KOPT-K1 (cell line): ENCODE measurements around the gene ZNF669.
A peak's percentile ranks its signal among the peaks of the same experiment; 100 is the strongest.
"Not testable (repeated sequence)": the region's sequence is repeated elsewhere in the genome, so short reads cannot be mapped to it uniquely, and the experiment has no call there.

ENCODE experiments used
- H3K27ac ChIP-seq: fragments of 200-600 bp; sonication (generic); 2 replicates; pipeline ENCODE4 v1.5.1; 2016; ENCODE audit warnings: antibody characterized with exemption, mild to moderate bottlenecking, low read depth, low read length; ENCODE audit not compliant: poor library complexity, severe bottlenecking
- H3K36me3 ChIP-seq: fragments of 200-600 bp; sonication (generic); 2 replicates; pipeline ENCODE4 v1.5.1; 2017; ENCODE audit warnings: antibody characterized with exemption, mild to moderate bottlenecking, low read length, moderate library complexity; ENCODE audit not compliant: insufficient read depth
- H3K9me3 ChIP-seq: fragments of 200-600 bp; sonication (generic); 2 replicates; pipeline ENCODE4 v1.5.1; 2017; ENCODE audit warnings: antibody characterized with exemption, low read length, mild to moderate bottlenecking; ENCODE audit not compliant: insufficient read depth, poor library complexity, severe bottlenecking

Gene ZNF669

GRCh38 chr1:247103859-247104591 is at the start of gene ZNF669:
Gene ZNF669 (minus strand): TSS chr1:247104356. CDS start chr1:247104199, 157 bp downstream.
- H3K27ac ChIP-seq: peak within 1 kb of the TSS; percentile 95

DNA sequence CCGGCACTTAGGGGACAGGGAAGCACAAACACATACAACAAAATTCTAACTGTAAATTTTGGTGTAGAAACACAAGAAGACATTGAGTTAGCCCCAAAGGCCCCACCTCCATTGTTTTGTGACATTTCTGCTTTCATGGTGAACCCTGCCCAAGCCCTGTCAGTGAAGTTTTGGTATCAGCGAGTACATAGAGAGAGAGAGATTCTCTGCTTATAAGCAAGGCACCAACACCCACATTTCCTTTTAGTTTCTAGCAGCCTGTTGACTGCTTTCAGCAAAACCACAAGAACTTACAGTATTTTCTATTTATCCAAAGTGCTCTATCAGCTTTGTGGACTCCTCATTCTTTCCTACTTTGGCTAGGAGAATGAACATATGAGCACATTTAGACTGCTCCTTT is 43.6 kb upstream of the ZNF669 start:
- no peak overlapping the region for H3K27ac ChIP-seq
- H3K36me3 ChIP-seq: peaks cover 94% of the 10 kb centered on the region
- peaks cover 99% of the 10 kb centered on the region for H3K9me3 ChIP-seq

More at GRCh38 chr1:247103859-247104591, at the start of gene ZNF669:
- Histone ChIP-seq H3K9me3 (peaks cover 60% of the 10 kb centered on the region), H3K36me3 (peaks cover 36% of the 10 kb centered on the region)

GRCh38 chr1:247147120-247147519 is 43.0 kb upstream of the ZNF669 start:
- not testable (repeated sequence) for H3K27ac ChIP-seq
- peaks cover 91% of the 10 kb centered on the region for H3K36me3 ChIP-seq
- H3K9me3 ChIP-seq: peaks cover 98% of the 10 kb centered on the region

GRCh38 chr1:247146671-247147070 is 42.5 kb upstream of the ZNF669 start:
- H3K36me3 ChIP-seq: peaks cover 91% of the 10 kb centered on the region

DNA sequence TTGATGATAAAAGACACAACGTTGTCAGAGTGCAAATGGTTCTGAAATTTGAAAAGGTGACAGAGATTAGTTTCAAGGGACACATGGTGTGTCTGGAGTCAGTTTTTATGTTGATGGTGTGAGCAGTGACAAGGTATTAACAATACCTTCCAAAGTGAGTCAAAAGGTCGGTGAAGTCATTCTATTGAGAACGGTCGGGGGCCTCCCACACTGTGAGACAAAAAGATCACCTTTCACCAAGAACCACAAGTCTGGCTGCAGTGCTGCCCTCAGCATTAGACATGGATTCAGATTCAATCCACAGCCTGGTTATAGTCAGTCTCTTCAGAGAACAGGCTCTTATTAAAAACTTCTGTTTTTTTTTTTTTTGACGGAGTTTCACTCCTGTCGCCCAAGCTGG is 41.1 kb upstream of the ZNF669 start:
- H3K9me3 ChIP-seq: peaks cover 99% of the 10 kb centered on the region

More at GRCh38 chr1:247146671-247147070, 42.5 kb upstream of the ZNF669 start:
- H3K9me3 ChIP-seq: peaks cover 98% of the 10 kb centered on the region
- no peak overlapping the region for H3K27ac ChIP-seq

GRCh38 chr1:247139557-247139956 is 35.4 kb upstream of the ZNF669 start:
- peaks cover 97% of the 10 kb centered on the region for H3K9me3 ChIP-seq
- H3K36me3 ChIP-seq: peaks cover 48% of the 10 kb centered on the region
- not testable (repeated sequence) for H3K27ac ChIP-seq

More for the DNA sequence above, 41.1 kb upstream of the ZNF669 start:
- H3K27ac ChIP-seq: no peak overlapping the region
- peaks cover 94% of the 10 kb centered on the region for H3K36me3 ChIP-seq

- H3K27ac ChIP-seq: no peak overlapping the region
These were observed 27.1 kb upstream of the ZNF669 start for GRCh38 chr1:247131236-247131635.

GRCh38 chr1:247127519-247128282 is 23.5 kb upstream of the ZNF669 start:
- H3K27ac ChIP-seq: not testable (repeated sequence)

More at GRCh38 chr1:247131236-247131635, 27.1 kb upstream of the ZNF669 start:
- Histone ChIP-seq H3K36me3 (peaks cover 35% of the 10 kb centered on the region), H3K9me3 (peaks cover 63% of the 10 kb centered on the region)

GRCh38 chr1:247126601-247127000 is 22.4 kb upstream of the ZNF669 start:
- H3K27ac ChIP-seq: not testable (repeated sequence)
- peaks cover 17% of the 10 kb centered on the region for H3K9me3 ChIP-seq
- peaks cover 15% of the 10 kb centered on the region for H3K36me3 ChIP-seq

More at GRCh38 chr1:247127519-247128282, 23.5 kb upstream of the ZNF669 start:
- H3K36me3 ChIP-seq: peaks cover 26% of the 10 kb centered on the region
- H3K9me3 ChIP-seq: peaks cover 28% of the 10 kb centered on the region

DNA sequence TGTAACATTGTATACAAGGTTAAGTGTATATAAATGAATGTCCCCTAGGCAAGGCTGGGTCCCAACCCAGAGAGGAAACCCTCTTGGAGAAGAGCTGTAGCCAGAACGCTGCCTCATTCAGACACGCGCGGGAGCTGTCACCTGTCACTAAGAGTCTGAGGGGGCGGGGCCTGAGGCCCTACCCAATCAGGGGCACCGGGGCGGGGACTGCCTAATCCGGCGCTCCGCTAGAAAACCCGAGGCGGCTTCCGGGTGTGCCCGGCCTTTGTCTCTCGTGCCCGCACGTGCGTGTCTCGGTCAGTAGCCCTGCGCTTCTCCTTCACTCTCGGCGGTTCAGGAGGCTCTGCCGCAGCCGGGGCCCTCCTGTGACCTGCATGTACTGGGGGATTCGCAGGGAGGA is 22.0 kb upstream of the ZNF669 start:
- not testable (repeated sequence) for H3K27ac ChIP-seq
- H3K36me3 ChIP-seq: peaks cover 11% of the 10 kb centered on the region
- H3K9me3 ChIP-seq: peaks cover 13% of the 10 kb centered on the region

GRCh38 chr1:247121382-247121781 is 17.2 kb upstream of the ZNF669 start:
- Histone ChIP-seq H3K36me3 (no peaks in the 10 kb centered on the region), H3K9me3 (no peaks in the 10 kb centered on the region), H3K27ac (no peak overlapping the region)

DNA sequence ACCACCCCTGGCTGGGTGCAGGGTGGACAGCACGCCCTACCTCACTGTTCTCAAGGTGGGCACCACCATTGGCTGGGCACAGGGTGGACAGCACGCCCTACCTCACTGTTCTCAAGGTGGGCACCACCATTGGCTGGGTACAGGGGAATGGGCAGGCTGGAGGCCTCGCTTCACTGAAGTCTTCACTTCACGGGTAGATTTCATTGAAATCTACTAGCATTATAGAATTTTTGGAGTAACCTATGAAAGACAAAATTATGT is 16.2 kb upstream of the ZNF669 start:
- H3K36me3 ChIP-seq, H3K27ac ChIP-seq, H3K9me3 ChIP-seq: not testable (repeated sequence)

- Histone ChIP-seq H3K27ac (no peak overlapping the region), H3K9me3 (no peaks in the 10 kb centered on the region), H3K36me3 (no peaks in the 10 kb centered on the region)
These were observed 15.6 kb upstream of the ZNF669 start for GRCh38 chr1:247119600-247120407.

DNA sequence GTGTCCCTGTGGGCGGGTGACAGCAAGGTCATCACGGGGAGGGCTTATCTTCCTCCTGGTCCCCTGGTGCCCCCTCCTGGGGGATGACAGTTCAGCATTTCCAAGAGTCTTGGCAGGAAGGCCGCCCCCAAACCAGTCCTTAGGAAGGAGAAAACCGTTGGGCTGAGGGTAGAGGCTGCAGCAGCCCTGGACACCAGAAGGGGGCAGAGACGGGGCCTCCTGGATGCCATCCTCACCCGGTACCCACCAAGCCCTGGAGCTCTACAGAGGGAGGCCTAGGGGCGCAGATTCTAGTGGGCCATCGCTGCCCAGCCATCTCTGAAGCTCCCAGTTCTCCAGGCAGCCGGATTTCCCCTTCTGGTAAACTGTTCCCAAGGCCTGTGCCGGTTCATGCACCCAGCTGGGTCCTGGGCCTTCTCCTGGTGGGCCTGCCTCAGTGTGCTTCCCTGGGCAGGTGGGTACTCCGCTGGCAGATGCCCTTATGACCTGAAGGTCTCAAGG is 14.8 kb upstream of the ZNF669 start:
- no peak overlapping the region for H3K27ac ChIP-seq
- H3K9me3 ChIP-seq: no peaks in the 10 kb centered on the region
- H3K36me3 ChIP-seq: no peaks in the 10 kb centered on the region

- H3K36me3 ChIP-seq: no peaks in the 10 kb centered on the region
- no peak overlapping the region for H3K27ac ChIP-seq
- peaks cover 22% of the 10 kb centered on the region for H3K9me3 ChIP-seq
These were observed 11.4 kb upstream of the ZNF669 start for GRCh38 chr1:247115545-247115944.
